PFSK-1 (cell line): ENCODE data around the gene BANK1.

Experiments used
- FOXP2 ChIP-seq: optimal IDR thresholded peaks from 2 replicates; pipeline ENCODE3; 2011; ENCODE audit warnings: borderline replicate concordance, control low read depth, inconsistent platforms; ENCODE audit not compliant: insufficient read depth; ENCODE audit errors: extremely low read length, extremely low read depth
- POLR2AphosphoS5 ChIP-seq: IDR thresholded peaks from 2 replicates; pipeline ENCODE4 v1.6.1; 2012; ENCODE audit warnings: low read depth, mild to moderate bottlenecking, control low read depth, low read length, moderate library complexity
- REST ChIP-seq, 2 experiments: IDR thresholded peaks; 2 replicates each; pipeline versions ENCODE4 v1.6.1 to v1.8.0; 2011 to 2012; ENCODE audit warnings: low read depth in 2 of 2, low read length in 2 of 2, control low read depth in 1 of 2, inconsistent platforms in 1 of 2, mild to moderate bottlenecking in 1 of 2, moderate library complexity in 1 of 2; ENCODE audit not compliant: insufficient read depth in 1 of 2
- SIN3A ChIP-seq: IDR thresholded peaks from 2 replicates; pipeline ENCODE4 v1.6.1; 2012; ENCODE audit warnings: mild to moderate bottlenecking, low read length, moderate library complexity, borderline replicate concordance; ENCODE audit not compliant: insufficient read depth
- TAF1 ChIP-seq: IDR thresholded peaks from 2 replicates; pipeline ENCODE4 v1.6.1; 2012; ENCODE audit warnings: low read length, control low read depth, borderline replicate concordance; ENCODE audit not compliant: insufficient read depth

Gene BANK1

GRCh38 chr4:101910786-101911373, 120.3 kb downstream of the BANK1 start:
- TF ChIP-seq REST (IDR thresholded peaks at IDR 0.05; ENCODE audit: insufficient read depth in 1 of 2, low read depth in 2 of 2, low read length in 2 of 2), result no peak
- no peak for TF ChIP-seq FOXP2
- no peak for TF ChIP-seq SIN3A
- no peak for TF ChIP-seq POLR2AphosphoS5

GRCh38 chr4:101911616-101912015, 121.1 kb downstream of the BANK1 start:
- TF ChIP-seq REST (IDR thresholded peaks at IDR 0.05; ENCODE audit: insufficient read depth in 1 of 2, low read depth in 2 of 2, low read length in 2 of 2) (no peak), FOXP2 (no peak), TAF1 (no peak), SIN3A (no peak), POLR2AphosphoS5 (no peak)

GRCh38 chr4:101914761-101915160, 124.2 kb downstream of the BANK1 start:
- TF ChIP-seq POLR2AphosphoS5, result no peak
- TF ChIP-seq REST (IDR thresholded peaks at IDR 0.05; ENCODE audit: insufficient read depth in 1 of 2, low read depth in 2 of 2, low read length in 2 of 2), result no peak
- no peak for TF ChIP-seq TAF1
- TF ChIP-seq SIN3A, result no peak
- TF ChIP-seq FOXP2, result no peak

GRCh38 chr4:101919373-101919977, 128.9 kb downstream of the BANK1 start:
- TF ChIP-seq SIN3A (no peak), FOXP2 (no peak), TAF1 (no peak), POLR2AphosphoS5 (no peak), REST (IDR thresholded peaks at IDR 0.05; ENCODE audit: insufficient read depth in 1 of 2, low read depth in 2 of 2, low read length in 2 of 2) (no peak)

- TF ChIP-seq SIN3A, result no peak
- TF ChIP-seq FOXP2, result no peak
- TF ChIP-seq TAF1, result no peak
These were observed 130.8 kb downstream of the BANK1 start for GRCh38 chr4:101921370-101921769.
